GM18909 (cell line): Measurements from ENCODE around the gene IGF2BP2.
"Not testable (repeated sequence)": the region's sequence is repeated elsewhere in the genome, so short reads cannot be mapped to it uniquely, and the experiment has no call there.

Experiments
- ATAC-seq: cut with Tn5 transposase; IDR thresholded peaks from one replicate; pipeline ENCODE4 v1.9.1; 2021; ENCODE audit warnings: mild to moderate bottlenecking; ENCODE audit not compliant: unreplicated experiment, poor library complexity

Gene IGF2BP2

DNA sequence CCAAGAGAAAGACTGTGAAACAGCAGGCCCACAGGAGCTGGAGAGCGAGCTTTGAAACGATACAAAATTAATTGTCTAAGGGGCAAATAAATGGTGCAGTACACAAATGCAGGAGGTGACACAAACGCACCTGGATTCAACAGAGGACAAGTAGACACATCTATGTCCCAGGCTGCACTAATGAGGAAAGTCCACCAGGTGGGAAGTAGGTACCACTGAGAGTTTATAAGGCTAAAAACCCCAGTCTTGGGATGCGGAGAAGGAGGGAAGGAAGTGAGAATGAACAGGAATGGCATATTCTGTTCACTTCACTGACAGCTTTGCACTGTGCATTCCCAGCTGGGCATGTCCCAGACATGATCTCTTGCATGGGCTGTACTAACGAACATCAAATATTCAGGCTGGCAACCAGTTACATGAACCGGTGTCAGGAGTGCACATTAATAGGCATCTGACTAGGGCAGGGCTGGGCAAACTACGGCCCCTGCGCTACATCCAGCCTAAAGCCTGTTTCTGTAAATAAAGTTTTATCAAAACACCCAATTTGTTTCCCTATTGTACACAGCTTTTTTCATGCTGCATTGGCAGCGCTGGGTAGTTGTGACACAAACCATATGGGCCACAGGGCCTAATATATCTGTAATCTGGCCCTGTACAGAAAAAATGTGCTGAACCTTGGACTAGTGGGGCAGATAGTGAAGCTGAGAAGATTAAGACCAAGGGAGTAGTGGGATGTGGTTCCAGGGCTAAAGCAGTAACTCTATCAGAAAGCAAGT is 107.0 kb downstream of the IGF2BP2 start:
- ATAC-seq: no peak

DNA sequence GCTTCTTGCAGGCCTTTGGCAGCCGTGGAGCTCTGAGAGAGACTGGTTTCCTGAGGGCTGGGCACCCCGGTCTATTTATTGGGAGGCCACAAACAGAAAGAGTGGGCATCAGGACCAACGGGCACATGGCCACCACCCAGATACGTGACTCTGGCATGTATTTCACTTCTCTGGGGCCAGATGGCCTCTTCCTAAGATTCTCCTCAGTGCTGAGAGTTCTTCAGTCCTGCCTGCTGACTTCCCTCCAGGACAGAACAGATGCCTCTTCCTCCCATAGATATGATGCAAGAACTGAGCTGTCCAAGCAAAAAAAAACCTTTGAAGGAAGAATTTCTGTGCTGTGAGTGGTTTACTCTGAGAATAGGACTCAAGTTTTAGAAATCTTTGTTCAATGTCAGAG is 107.7 kb downstream of the IGF2BP2 start:
- no peak for ATAC-seq

DNA sequence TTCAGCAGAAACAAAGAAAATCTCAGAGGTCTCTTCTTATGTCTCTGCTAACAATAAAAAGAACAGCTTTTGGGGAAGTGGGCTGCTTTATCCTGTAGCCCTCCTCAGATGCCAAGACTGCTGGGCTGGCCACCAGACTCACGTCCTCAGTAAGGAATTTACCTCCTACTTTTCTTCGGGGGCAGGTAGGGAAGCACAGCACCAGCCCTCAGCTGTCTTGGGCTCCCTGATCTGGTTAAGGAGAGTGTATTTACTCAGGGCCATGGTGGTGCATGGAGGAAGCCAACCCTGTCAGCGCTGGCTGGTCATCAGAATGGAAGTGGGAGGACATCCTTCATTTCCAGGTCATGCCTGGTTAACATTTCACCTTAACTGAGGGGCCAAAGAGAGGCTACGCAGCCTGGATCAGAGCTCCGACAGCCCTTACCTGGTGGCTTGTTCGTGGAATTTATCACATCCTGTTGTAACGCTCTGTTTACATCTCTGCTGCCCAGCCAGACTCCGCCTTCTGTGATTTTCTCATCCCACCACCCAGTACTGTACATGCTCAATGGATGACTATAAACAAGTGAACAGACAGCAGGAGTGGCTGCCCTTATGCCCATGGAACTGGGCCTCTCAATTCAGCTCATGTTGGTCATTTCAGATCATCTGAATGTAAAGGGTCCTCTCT is 108.3 kb downstream of the IGF2BP2 start:
- ATAC-seq: no peak

DNA sequence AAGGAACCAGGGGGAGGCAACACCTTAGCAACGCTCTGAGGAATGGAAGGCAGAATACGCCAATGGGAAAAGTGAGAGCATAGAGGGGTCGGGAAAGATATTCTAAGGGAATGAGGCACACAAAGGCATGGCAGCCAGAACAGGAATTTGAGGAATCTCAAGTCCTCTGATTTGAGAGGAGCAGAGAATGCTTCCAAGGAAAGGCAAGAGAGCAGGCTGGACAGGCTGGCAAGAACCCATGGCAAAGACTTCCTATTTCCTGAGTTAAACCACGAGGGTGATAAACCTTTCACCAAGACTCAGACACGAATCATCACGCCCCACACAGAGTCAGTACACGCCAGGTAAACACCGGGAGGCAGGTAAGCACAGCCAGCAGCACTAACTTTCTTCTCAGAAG is 109.8 kb downstream of the IGF2BP2 start:
- ATAC-seq: no peak

DNA sequence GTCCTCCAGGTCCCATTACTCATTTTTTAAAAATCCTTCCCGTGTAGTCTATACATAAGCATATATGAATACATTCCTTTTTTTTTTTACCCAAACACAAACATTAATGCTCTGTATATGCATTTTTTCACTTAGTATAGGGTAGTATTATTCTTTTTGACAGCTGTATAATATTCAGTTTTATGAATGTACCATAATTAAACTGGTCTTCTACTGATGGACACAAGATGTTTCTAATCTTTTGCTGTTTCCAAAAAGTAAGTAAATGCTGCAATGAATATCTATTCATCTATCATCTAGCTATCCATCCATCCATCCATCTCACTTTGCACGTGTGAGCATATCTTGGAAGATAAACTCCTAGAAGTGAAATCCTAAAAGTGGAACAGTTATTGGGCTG is 110.8 kb downstream of the IGF2BP2 start:
- no peak for ATAC-seq

DNA sequence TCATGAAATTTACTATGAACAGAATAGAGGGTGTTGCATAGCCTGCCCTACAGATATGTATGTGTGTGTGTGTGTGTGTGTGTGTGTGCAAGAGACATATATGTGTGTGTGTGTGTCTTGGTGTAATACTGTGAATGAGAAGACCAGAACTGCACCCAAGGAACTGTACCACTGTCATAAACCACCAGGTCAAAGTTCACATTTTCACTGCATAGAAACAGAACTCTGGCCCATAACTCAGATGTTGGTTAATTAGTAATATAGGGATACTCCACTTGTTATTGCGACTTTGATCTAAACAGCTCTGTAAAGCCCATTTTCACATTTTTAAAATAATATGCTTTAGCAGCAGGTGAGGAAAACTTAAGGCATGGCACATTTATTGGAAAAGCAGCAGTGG is 111.8 kb downstream of the IGF2BP2 start:
- no peak for ATAC-seq

DNA sequence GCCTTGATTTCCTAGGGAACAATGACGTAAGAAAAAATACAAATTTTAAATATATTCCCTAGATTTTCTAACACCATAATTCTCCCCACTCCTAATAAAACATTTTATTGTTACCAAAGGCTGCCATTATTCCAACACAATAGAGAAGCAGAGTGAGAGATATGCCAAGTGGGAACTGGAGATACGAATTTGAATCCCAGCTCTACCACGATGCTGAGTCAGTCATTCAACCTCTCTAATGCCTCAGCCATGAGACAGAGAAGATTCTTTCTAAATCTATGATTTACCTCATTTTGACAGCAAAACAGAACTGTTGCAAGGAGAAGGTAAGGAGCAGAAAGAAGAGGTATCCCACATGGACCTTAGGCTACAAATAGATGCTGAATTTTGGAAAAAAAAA is 112.5 kb downstream of the IGF2BP2 start:
- no peak for ATAC-seq

DNA sequence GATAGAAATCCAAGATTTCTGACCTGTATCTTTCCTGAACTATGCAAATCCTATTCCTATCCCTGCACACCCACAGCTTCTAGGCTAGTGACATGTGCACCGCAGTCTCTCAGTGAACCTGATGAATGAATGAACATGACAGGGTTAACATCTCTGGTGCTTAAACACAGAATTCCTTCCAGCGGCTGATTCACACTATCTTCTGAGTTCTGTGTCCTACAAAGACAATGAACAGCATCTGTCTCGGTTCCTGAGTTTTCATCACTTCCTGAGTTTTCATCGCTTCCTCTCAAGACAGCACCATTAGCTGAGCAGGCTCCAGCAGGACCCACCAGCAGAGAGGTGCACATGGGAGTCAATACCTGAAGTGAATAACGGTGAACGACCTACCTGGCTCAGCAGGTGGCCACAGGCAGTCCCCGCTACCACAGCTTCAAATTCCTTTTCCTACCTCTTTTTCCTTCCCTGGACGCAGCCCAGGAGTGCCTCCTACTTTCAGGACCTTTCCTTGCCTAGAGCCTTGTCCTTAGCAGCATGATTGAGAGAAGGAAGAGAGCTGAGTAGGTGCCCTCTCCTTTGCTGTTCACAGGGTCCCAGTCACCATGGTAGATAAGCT is 113.5 kb downstream of the IGF2BP2 start:
- ATAC-seq: no peak

DNA sequence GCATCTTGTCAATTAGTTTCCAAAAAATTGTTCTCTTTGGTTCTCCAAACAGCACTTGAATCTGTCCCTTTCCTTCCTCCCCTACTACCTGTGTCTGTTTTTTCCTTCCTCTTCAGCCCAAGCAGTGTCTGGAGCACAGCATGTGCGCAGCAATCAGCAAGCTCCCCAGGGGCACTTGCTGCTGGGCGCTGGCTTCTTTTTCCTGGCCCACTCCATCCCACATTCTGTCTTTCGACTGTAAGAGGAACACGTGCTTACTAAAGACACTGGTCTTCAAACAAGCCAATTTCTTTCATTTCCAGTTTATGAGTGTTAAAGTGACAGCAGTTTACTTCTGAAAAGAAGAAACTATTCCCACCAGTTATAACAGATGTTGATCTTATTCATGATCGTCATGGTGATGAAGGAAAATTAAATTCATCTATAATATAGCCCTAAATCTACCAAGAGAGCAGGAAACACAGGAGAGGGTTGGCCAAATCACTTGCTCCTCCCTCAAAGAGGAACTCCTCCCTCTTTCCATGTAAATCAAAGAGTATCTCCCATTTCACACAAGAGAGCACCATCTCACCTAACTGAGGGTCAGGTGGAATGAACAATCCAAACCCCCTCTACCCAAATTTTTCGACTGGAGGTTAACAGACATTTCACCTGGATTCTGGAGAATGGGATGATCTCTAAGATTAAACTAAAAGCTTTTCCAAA is 115.4 kb downstream of the IGF2BP2 start:
- ATAC-seq: no peak

DNA sequence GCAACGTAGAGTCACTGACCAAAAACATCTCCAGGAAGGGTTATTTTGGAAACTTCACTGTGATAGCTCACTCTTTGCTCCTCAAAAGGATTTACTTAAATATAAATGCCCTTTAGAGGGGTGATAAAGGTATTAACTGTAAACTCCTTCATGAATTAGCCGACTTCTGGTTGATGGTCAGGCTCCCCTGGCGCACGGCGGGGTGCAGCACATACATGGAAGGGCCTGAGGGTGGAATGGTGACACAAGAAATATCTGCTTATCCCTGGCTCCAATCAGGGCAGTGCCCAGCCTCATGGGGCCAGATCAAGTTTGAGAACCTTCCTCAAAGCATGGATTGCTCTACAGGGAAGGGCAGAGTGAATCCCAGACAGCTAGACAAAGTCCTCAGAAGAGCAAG is 116.5 kb downstream of the IGF2BP2 start:
- ATAC-seq: no peak

DNA sequence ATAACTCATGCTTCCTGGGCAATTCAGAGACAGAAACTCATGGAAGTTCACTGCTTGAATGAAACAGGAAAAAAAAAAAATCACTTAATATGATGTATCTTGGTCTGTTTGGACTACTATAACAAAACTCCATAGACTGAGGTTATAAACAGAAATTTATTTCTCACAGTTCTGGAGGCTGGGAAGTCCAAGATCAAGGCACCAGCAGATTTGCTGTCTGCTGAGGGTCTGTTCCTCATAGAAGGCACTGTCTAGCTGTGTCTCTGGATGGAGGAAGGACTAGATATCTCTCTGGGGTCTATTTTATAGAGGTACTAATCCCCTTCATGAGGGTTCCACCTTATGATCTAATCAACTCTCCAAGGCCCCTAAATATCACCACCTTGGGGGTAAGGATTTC is 119.3 kb downstream of the IGF2BP2 start:
- no peak for ATAC-seq

DNA sequence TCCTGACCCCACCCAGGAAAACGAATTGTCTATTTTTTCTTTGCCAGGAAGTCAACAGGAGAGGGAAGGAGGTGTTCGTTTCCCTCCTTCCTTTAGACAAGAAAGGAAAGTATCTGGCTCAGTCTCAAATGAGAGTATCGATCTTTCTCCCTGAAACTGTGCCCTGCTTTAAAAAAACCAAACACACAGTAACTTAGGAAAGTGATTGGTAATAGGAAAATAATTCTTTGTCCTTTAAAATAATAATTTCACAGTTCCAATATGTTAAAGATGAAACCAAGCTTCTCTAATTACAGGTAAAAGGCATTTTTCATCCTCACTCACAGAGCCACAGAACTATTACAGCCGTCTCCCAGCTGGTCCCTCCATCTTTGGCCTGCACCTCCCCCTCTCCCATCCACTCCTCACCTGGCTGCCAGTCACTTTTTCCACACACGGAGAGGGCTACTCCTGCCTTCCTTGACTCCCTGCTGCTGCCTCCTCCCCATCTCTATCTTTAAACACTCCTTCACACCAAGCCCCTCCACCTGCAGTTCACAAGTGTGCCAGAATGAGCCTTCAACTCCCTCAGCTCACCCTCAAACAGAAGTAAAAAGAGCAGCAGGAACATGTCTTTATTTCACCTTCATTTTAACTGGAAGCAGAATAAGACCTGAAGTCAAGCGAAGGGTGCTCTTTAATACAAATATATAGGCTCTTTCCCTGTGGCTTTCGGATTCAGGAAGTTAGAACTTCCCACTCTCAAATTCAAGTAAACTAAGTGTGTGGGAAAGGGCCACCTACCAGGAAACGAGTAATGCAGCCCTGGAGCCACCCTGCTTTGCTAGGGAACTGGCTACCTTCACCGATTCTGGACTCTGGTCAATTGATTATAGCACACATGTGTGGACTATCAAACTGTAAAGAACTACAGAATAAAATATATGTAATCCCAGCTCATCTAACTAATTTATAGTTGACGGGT is 122.3 kb downstream of the IGF2BP2 start:
- no peak for ATAC-seq

DNA sequence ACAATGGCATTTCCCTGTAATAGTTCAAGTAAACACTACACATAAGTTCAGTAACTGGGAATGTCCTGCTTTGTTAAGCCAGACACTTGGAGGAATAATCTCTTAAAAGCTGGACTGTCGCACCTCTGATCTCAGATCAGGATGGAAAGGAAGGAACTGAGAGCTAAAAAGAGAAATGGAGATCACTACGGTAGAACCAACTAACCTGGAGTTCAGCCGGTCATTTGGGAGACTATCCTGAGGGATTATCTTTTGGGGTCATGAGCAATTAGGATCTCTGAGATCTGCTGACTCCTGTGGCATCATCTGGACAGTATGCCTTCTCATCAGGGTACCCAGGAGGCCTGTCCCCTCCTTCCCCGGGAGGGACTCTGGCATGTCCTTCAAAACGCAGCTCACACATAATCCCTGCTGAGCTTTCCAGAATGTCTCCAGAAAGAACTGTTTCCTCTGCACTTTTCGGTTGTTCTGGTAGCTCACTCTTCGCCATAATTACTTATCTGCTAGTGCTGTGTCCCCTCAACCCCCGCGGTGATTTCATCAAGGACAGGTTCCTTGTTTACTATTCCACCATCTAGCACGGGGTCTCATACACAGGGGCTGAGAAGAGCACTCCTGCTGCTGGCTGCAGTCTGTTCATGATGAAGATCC is 123.1 kb downstream of the IGF2BP2 start:
- no peak for ATAC-seq

DNA sequence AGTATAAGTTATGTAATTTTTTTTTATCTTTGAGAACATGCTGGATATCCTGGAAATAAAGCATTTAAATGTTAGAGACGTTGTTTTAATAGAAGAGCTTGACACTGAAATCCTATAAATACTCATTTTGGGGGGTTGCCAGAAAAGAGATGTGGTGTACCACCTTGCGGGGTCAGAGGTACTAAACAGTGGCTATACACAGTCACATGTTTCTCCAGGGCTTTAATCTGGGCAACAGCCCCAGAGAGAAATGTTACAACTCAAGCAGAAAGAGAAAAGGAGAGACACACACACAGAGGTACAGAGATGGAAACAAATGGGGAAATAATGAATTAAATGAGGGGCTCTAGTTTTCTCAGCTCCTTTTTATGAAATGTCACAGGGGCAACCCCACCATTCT is 124.9 kb downstream of the IGF2BP2 start:
- ATAC-seq: no peak

DNA sequence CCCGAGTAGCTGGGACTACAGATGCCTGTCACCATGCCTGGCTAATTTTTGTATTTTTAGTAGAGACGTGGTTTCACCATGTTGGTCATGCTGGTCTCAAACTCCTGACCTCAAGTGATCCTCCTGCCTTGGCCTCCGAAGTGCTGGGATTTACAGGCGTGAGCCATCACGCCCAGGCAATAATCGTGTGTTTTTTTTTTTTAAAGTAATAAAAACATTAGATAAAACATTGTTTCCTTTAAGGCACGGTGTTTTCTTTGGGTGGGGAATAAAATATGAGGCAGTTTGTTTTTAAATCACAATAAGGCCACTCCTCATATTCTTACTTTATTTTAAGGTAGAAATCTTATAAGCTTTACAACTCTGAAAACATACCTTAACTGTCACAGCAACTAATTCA is 127.6 kb downstream of the IGF2BP2 start:
- ATAC-seq: not testable (repeated sequence)

DNA sequence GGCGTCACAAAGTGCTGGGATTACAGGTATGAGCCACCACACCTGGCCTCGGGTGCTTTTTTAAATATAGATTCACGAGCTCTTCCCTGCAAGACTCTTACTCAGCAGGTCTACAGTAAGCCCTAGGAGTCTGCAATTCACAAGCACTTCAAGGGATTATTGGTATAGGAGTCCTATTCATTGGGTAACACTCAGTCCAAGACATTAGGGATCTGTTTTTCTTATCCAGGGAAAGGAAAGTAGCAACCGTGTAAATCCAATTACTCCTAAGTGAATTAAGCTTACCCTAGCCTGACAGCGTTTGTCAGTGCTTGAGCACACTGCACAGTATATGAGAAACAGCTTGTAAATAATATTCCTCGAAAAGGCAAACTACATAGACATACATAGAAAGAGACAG is 128.8 kb downstream of the IGF2BP2 start:
- ATAC-seq: no peak

DNA sequence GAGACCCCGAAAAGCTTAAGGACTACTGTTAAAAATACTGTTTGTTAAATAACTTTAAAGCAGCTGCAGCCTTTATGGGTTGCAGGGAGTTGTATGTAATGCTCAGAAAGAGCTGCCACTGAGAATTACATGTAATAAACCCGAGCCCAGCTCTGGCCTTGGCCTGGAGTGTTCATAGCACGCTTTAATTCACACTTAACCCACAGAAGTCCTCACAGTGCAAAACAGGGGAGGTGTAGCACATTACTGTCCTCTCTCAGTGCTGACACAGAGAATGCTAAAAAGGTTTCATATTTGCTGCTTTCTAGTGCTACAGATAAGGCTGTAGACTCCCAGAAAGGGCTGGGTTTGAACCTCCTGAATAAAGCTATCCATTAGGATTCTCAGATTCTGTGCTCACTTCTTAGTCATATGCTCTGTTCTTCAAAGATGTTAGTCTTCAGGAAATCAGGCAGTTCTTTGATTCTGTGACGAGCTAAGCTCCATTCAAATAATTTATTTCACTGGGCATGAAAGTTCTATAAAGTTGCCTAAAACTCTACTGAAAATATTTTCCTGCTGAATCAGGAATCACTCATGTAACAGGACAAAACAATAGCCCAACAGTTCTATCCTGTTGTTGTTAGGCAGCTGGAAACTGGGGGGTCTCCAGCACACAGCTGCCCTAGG is 130.7 kb downstream of the IGF2BP2 start:
- no peak for ATAC-seq

DNA sequence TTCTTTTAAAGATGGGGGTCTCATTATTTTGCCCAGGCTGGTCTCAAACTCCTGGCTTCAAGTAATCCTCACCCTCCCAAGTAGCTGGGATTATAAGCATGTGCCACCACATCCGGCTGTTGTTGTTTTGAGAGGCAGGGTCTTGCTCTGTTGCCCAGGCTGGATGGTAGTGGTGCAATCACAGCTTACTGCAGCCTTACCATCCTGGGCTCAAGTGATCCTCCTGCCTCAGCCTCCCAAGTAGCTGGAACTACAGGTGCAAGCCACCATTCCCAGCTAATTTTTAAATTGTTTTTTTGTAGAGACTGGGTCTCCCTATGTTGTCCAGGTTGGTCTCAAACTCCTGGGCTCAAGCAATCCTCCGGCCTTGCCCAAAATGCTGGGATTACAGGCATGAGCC is 133.2 kb downstream of the IGF2BP2 start:
- ATAC-seq: no peak
